Measurements from ENCODE around the gene SLAMF7. TPM values are rescaled to one million over a fixed set of nuclear protein-coding genes. Genes with fewer than 3 reads are reported as not detected.
"Not testable (repeated sequence)": the region's sequence is repeated elsewhere in the genome, so short reads cannot be mapped to it uniquely, and the experiment has no call there.

SLAMF7 gene, protein sequence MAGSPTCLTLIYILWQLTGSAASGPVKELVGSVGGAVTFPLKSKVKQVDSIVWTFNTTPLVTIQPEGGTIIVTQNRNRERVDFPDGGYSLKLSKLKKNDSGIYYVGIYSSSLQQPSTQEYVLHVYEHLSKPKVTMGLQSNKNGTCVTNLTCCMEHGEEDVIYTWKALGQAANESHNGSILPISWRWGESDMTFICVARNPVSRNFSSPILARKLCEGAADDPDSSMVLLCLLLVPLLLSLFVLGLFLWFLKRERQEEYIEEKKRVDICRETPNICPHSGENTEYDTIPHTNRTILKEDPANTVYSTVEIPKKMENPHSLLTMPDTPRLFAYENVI
- not detected in 2 replicates for total RNA-seq (2022)
- not detected for Bru-seq, nascent RNA
- percentile 5 among the genes with signal in this experiment for BruChase-seq, experiment 1, labeled RNA remaining after a 2-hour chase
- BruChase-seq, experiment 2, labeled RNA remaining after a 6-hour chase, result percentile 6 among the genes with signal in this experiment
- long read RNA-seq, result 0 reads

DNA sequence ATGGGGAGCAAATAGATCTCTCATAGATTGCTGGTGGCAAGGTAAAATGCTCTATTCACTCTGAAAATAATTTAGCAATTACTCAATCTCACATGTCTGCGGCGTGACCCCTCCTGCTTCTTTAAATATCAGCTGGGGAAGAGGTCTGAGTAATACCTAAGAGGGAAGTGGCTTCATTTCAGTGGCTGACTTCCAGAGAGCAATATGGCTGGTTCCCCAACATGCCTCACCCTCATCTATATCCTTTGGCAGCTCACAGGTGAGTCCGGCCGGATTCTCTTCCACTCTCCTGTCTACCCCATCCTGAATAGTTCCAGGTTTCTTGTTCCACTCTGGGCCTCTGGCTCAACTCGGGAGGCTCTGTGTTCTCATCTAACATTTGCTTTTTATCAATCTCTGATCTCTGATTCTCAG lies at the start of gene SLAMF7:
Gene SLAMF7, plus strand, starts transcription at position 150 of the 414 bp plus-strand sequence. Its CDS starts 55 bp downstream, at position 205.
- Mint-ChIP-seq H3K4me3 (ENCODE audit: unreplicated experiment) (no peak within 1 kb of the TSS), H3K27ac (ENCODE audit: unreplicated experiment) (no peak within 1 kb of the TSS), H3K36me3 (ENCODE audit: insufficient read depth, unreplicated experiment) (no peaks in the 10 kb centered on the region), H3K4me1 (ENCODE audit: low read depth, unreplicated experiment) (no peaks in the 10 kb centered on the region), H3K27me3 (ENCODE audit: insufficient read depth, unreplicated experiment) (no peaks in the 10 kb centered on the region), H3K9me3 (ENCODE audit: unreplicated experiment) (no peaks in the 10 kb centered on the region)
- intact Hi-C loops (cut with micrococcal nuclease; ENCODE audit: unreplicated experiment), result no loop called here
- CTCF ChIA-PET, result no interaction called here
- BruUV-seq (replicated peaks), result no TSS peak
- Histone ChIP-seq H3K4me3 (ENCODE audit: low read depth, low read length) (no peak within 1 kb of the TSS), H3K36me3 (ENCODE audit: control insufficient read depth, insufficient read depth, low read length) (no peaks in the 10 kb centered on the region), H3K4me1 (no peaks in the 10 kb centered on the region), H3K9me3 (peaks cover 11% of the 10 kb centered on the region; the same call in 1 of the 2 replicates), H3K27me3 (replicated peaks; ENCODE audit: control insufficient read depth, insufficient read depth, low read length) (no peaks in the 10 kb centered on the region)
- POLR2A ChIA-PET, result no interaction called here
- no peak for DNase-seq
- TF ChIP-seq, protein P1, sequence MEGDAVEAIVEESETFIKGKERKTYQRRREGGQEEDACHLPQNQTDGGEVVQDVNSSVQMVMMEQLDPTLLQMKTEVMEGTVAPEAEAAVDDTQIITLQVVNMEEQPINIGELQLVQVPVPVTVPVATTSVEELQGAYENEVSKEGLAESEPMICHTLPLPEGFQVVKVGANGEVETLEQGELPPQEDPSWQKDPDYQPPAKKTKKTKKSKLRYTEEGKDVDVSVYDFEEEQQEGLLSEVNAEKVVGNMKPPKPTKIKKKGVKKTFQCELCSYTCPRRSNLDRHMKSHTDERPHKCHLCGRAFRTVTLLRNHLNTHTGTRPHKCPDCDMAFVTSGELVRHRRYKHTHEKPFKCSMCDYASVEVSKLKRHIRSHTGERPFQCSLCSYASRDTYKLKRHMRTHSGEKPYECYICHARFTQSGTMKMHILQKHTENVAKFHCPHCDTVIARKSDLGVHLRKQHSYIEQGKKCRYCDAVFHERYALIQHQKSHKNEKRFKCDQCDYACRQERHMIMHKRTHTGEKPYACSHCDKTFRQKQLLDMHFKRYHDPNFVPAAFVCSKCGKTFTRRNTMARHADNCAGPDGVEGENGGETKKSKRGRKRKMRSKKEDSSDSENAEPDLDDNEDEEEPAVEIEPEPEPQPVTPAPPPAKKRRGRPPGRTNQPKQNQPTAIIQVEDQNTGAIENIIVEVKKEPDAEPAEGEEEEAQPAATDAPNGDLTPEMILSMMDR (IDR thresholded peaks at IDR 0.05; ENCODE audit: insufficient read depth in 1 of 2, low read depth in 1 of 2, low read length in 1 of 2, severe bottlenecking in 1 of 2, unreplicated experiment in 1 of 2), result no peak

- TF ChIP-seq, protein P1 (IDR thresholded peaks at IDR 0.05; ENCODE audit: insufficient read depth in 1 of 2, low read depth in 1 of 2, low read length in 1 of 2, severe bottlenecking in 1 of 2, unreplicated experiment in 1 of 2), result peak; percentile 38 to 43
- H3K27me3 Mint-ChIP-seq (ENCODE audit: insufficient read depth, unreplicated experiment); H3K27me3 ChIP-seq (replicated peaks; ENCODE audit: control insufficient read depth, insufficient read depth, low read length); H3K9me3 Mint-ChIP-seq (ENCODE audit: unreplicated experiment); BruUV-seq (replicated peaks); H3K4me1 ChIP-seq; H3K9me3 ChIP-seq; H3K4me3 ChIP-seq (ENCODE audit: low read depth, low read length); H3K4me3 Mint-ChIP-seq (ENCODE audit: unreplicated experiment); H3K36me3 Mint-ChIP-seq (ENCODE audit: insufficient read depth, unreplicated experiment); POLR2A ChIA-PET; H3K27ac Mint-ChIP-seq (ENCODE audit: unreplicated experiment); H3K36me3 ChIP-seq (ENCODE audit: control insufficient read depth, insufficient read depth, low read length); CTCF ChIA-PET; H3K4me1 Mint-ChIP-seq (ENCODE audit: low read depth, unreplicated experiment): not testable (repeated sequence)
- intact Hi-C loops (cut with micrococcal nuclease; ENCODE audit: unreplicated experiment), result loop anchor here (1.0 to 2.0 kb wide), 3 partner anchors 17 to 85 kb away; no protein-coding TSS in a partner anchor
- DNase-seq, result peak in 1 of 2 experiments; percentile 42
Measured at GRCh38 chr1:160692390-160692789, 46.7 kb upstream of the SLAMF7 start.

DNA sequence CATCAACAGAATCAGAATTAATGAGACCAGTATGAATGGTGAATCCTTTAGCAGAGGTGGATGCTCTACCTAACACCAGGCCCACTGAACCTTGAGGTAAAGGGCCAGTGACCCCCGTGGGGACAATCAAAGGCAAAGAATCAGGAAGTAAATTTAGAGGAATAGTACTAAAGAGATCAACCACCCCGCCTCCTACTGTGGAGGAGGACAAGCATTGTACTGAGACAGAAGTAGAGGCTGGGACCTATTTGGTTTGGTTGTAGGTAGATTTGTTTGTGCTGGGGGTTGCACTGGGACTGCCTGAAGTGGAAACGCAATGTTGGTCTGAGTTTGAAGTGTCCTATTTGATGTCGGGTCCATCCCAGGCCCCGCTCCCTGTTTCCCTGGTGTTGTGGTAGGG lies 36.9 kb upstream of the SLAMF7 start:
- H3K4me3 Mint-ChIP-seq (ENCODE audit: unreplicated experiment), result no peak overlapping the region
- Histone ChIP-seq H3K27me3 (replicated peaks; ENCODE audit: control insufficient read depth, insufficient read depth, low read length) (no peaks in the 10 kb centered on the region), H3K36me3 (ENCODE audit: control insufficient read depth, insufficient read depth, low read length) (no peaks in the 10 kb centered on the region), H3K4me3 (ENCODE audit: low read depth, low read length) (no peak overlapping the region), H3K9me3 (no peaks in the 10 kb centered on the region), H3K4me1 (no peaks in the 10 kb centered on the region)
- peaks cover 5% of the 10 kb centered on the region for H3K27me3 Mint-ChIP-seq (ENCODE audit: insufficient read depth, unreplicated experiment)
- intact Hi-C loops (cut with micrococcal nuclease; ENCODE audit: unreplicated experiment), result no loop called here
- POLR2A ChIA-PET, result no interaction called here
- DNase-seq, result no peak
- H3K4me1 Mint-ChIP-seq (ENCODE audit: low read depth, unreplicated experiment), result no peaks in the 10 kb centered on the region
- CTCF ChIA-PET, result no interaction called here
- TF ChIP-seq, protein P1 (IDR thresholded peaks at IDR 0.05; ENCODE audit: insufficient read depth in 1 of 2, low read depth in 1 of 2, low read length in 1 of 2, severe bottlenecking in 1 of 2, unreplicated experiment in 1 of 2), result no peak
- H3K36me3 Mint-ChIP-seq (ENCODE audit: insufficient read depth, unreplicated experiment), result no peaks in the 10 kb centered on the region
- BruUV-seq (replicated peaks), result no TSS peak
- no peak overlapping the region for H3K27ac Mint-ChIP-seq (ENCODE audit: unreplicated experiment)
- no peaks in the 10 kb centered on the region for H3K9me3 Mint-ChIP-seq (ENCODE audit: unreplicated experiment)

Measured in Caco-2 (cell line).